ENCODE measurements around the gene CDK11A.
"Not testable (repeated sequence)": the region's sequence is repeated elsewhere in the genome, so short reads cannot be mapped to it uniquely, and the experiment has no call there.

Gene CDK11A

DNA sequence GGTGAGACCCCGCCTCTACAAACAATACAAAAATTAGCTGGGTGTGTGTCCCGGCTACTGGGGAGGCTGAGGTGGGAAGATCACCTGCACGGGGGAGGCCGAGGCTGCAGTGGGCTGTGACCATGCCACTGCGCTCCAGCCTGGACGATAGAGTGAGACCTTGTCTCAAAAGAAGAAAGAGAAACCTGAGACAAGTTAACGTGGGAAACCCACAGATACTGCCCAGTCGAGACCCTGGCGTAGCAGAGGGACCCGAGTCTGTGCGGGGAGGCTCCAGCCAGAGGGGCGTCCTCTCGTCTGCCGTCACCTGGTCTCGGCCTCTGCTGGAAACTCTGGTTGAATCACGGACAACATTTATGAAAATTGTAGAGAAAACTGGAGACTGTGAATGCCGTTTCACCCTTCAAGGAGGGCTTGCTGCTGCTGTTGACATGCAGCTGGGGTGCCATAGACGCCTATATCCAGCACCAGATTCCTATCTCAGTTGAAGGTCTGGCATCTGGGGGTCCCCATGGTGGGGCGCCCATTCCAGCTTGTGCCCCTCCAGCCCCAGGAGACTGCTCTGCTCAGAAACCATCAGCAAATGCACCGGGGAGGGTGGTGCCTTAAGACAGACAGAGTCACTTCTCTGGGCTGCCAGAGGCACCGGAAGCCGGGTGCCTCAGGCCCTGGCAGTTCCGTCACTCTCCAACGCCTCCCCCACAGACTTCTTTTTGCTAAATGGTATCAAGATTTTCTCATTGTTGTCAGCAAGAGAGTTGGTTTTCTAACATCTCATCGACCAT, 51.8 kb downstream of the CDK11A start:
- Histone ChIP-seq H3K27me3 (ENCODE audit: insufficient read depth, low read length) (no peaks in the 10 kb centered on the region), H3K36me3 (ENCODE audit: insufficient read depth, low read depth, low read length) (peaks cover 42% of the 10 kb centered on the region), H3K9me3 (ENCODE audit: insufficient read depth, low read depth, low read length) (no peaks in the 10 kb centered on the region), H3K9ac (ENCODE audit: low read depth, low read length) (no peak overlapping the region), H3K27ac (ENCODE audit: low read length) (no peak overlapping the region), H3K4me3 (ENCODE audit: low read length) (no peak overlapping the region), H3K4me1 (ENCODE audit: insufficient read depth, low read length) (no peaks in the 10 kb centered on the region)

DNA sequence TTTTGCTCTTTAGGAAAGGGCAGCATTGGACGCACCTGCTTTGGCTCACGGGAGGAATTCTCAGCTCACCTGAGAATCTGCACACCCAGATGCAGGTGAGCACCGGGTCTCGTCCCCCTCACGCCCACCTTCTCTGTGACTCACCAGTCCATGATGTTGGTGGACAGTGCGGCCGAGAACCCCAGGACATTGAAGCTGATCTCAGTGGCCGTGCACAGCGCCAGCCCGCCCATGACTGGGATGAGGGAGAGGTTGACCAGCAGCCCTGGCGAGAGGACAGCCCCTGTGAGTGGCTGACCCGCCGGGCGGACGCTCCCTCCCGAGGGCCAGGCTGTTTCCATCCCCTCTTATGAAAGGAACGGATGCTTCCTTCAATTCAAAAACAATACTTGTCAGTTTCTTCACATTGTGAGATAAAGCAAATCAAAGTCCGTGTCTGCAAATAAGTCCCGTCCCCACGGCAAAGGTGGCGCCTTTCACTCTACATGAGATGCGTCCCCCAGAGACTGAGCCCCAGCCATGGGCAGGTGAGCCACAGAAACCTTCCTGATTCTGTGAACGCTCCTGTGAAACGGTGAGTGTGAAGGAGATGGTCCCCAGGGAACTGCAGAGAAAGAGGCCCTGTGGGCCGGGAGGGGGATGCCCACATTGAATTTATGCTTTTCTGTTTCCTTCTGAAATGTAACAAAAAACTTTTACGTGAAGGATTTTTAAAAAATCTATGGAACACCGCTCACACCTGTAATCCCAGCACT, 52.6 kb downstream of the CDK11A start:
- Histone ChIP-seq H3K4me1 (ENCODE audit: insufficient read depth, low read length) (no peaks in the 10 kb centered on the region), H3K9ac (ENCODE audit: low read depth, low read length) (no peak overlapping the region), H3K4me3 (ENCODE audit: low read length) (no peak overlapping the region), H3K27me3 (ENCODE audit: insufficient read depth, low read length) (no peaks in the 10 kb centered on the region), H3K9me3 (ENCODE audit: insufficient read depth, low read depth, low read length) (no peaks in the 10 kb centered on the region), H3K36me3 (ENCODE audit: insufficient read depth, low read depth, low read length) (peaks cover 43% of the 10 kb centered on the region), H3K27ac (ENCODE audit: low read length) (no peak overlapping the region)

DNA sequence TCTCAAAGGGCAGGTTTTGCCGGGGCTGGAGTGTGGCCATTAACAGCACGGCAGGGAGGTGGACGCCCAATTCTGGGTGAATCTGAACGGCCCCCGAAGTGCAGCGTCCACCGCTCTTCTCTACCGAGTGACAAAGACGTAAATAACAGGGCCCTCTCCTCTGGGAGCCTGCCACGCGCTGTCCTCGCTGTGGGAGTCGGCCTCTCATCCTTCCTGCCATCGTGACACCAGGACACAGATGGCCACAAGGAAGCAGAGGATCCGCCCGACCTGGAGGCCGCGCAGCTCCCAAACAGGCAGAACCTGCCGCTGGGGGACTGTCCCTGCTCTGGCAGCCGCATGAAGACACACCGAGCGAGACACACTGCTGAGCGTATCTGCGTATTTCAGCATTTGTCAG, 53.3 kb downstream of the CDK11A start:
- Histone ChIP-seq H3K4me1 (ENCODE audit: insufficient read depth, low read length) (no peaks in the 10 kb centered on the region), H3K27me3 (ENCODE audit: insufficient read depth, low read length) (no peaks in the 10 kb centered on the region), H3K4me3 (ENCODE audit: low read length) (no peak overlapping the region), H3K9me3 (ENCODE audit: insufficient read depth, low read depth, low read length) (no peaks in the 10 kb centered on the region), H3K9ac (ENCODE audit: low read depth, low read length) (no peak overlapping the region), H3K27ac (ENCODE audit: low read length) (no peak overlapping the region), H3K36me3 (ENCODE audit: insufficient read depth, low read depth, low read length) (peaks cover 49% of the 10 kb centered on the region)

DNA sequence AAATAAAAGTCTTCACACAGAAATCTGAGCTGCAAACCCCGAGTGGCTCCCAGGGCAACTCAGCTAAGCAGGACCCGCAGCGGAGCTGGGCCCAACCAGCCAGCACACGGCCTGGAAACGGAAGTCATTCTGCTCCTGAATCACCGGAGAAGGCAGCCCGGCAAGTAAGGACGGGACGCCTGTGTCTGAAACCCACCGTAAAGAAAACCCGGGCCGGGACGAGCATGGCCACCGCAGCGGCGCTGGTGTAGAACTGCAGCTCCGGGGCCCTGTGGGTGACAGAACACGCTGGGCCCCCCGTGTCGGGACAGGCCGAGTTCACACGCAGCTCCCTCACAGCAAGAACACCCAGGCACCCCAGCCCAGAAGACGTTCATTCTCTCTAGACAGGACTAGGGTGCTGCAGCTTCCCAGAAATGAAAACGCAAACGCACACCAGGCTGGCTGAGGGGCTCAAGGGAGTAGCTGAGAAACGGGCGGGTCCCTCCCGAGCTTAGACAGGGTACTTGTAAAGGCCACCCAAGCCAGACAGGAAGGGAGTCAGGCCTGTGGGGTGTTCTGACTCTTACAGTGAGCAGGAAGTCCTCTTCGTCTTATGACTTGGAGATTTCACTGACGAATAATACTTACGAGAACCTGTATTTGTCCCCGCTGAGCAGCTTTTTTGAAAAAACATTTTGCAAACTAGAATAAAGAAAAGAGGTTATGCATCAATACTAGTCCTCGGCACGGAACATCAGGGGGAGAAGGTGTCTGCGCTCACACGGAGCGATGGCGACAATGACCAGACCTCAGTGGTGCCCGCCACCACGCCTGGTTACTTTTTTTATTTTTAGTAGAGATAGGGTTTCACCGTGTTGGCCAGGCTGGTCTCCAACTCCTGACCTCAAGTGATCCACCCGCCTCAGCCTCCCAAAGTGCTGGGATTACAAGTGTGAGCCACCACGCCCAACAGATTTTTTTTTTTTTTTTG, 54.4 kb downstream of the CDK11A start:
- H3K9me3 ChIP-seq (ENCODE audit: insufficient read depth, low read depth, low read length) = no peaks in the 10 kb centered on the region
- no peak overlapping the region for H3K27ac ChIP-seq (ENCODE audit: low read length)
- H3K9ac ChIP-seq (ENCODE audit: low read depth, low read length) = no peak overlapping the region
- H3K4me1 ChIP-seq (ENCODE audit: insufficient read depth, low read length) = no peaks in the 10 kb centered on the region
- no peak overlapping the region for H3K4me3 ChIP-seq (ENCODE audit: low read length)
- peaks cover 60% of the 10 kb centered on the region for H3K36me3 ChIP-seq (ENCODE audit: insufficient read depth, low read depth, low read length)
- no peaks in the 10 kb centered on the region for H3K27me3 ChIP-seq (ENCODE audit: insufficient read depth, low read length)

DNA sequence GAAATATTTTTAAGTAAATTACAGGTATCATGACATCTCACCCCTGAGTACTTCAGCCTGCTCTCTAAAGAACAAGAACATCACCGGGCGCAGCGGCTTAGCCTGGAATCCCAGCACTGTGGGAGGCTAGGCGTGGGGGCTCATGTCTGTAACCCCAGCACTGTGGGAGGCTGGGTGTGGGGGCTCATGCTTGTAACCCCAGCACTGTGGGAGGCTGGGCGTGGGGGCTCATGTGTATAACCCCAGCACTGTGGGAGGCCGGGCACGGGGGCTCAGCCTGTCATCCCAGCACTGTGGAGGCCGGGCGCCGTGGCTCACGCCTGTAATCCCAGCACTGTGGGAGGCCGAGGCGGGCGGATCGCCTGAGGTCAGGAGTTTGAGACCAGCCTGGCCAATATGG, 57.6 kb downstream of the CDK11A start:
- Histone ChIP-seq H3K4me3 (ENCODE audit: low read length) (no peak overlapping the region), H3K36me3 (ENCODE audit: insufficient read depth, low read depth, low read length) (peaks cover 48% of the 10 kb centered on the region), H3K9ac (ENCODE audit: low read depth, low read length) (no peak overlapping the region)

DNA sequence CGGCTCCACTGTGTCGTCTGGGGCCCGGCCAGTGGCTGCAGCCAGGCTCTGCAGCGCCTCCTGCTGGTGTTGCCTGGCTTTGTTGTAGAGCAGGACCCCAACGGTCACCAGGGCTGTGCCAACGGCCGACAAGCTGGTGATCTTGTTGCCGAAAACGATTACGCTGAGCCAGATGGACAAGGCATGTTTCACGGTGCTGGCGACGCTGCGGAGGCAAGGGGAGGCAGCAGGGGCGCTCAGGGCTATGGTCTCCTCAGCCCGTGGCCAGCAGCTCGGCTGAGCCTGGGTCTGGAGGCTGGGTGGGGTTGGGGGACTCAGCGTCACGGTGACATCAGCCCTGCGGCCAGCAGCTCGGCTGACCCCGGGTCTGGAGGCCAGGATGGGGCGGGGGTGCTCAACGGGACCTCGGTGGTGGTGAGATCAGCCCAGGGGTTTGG, 58.3 kb downstream of the CDK11A start:
- H3K4me3 ChIP-seq (ENCODE audit: low read length) = no peak overlapping the region
- no peaks in the 10 kb centered on the region for H3K4me1 ChIP-seq (ENCODE audit: insufficient read depth, low read length)
- peaks cover 41% of the 10 kb centered on the region for H3K36me3 ChIP-seq (ENCODE audit: insufficient read depth, low read depth, low read length)
- H3K27ac ChIP-seq (ENCODE audit: low read length) = no peak overlapping the region
- no peaks in the 10 kb centered on the region for H3K9me3 ChIP-seq (ENCODE audit: insufficient read depth, low read depth, low read length)
- H3K9ac ChIP-seq (ENCODE audit: low read depth, low read length) = no peak overlapping the region
- no peaks in the 10 kb centered on the region for H3K27me3 ChIP-seq (ENCODE audit: insufficient read depth, low read length)

More for the DNA sequence above, 57.6 kb downstream of the CDK11A start:
- Histone ChIP-seq H3K9me3 (ENCODE audit: insufficient read depth, low read depth, low read length) (no peaks in the 10 kb centered on the region), H3K27ac (ENCODE audit: low read length) (no peak overlapping the region), H3K27me3 (ENCODE audit: insufficient read depth, low read length) (no peaks in the 10 kb centered on the region), H3K4me1 (ENCODE audit: insufficient read depth, low read length) (no peaks in the 10 kb centered on the region)

DNA sequence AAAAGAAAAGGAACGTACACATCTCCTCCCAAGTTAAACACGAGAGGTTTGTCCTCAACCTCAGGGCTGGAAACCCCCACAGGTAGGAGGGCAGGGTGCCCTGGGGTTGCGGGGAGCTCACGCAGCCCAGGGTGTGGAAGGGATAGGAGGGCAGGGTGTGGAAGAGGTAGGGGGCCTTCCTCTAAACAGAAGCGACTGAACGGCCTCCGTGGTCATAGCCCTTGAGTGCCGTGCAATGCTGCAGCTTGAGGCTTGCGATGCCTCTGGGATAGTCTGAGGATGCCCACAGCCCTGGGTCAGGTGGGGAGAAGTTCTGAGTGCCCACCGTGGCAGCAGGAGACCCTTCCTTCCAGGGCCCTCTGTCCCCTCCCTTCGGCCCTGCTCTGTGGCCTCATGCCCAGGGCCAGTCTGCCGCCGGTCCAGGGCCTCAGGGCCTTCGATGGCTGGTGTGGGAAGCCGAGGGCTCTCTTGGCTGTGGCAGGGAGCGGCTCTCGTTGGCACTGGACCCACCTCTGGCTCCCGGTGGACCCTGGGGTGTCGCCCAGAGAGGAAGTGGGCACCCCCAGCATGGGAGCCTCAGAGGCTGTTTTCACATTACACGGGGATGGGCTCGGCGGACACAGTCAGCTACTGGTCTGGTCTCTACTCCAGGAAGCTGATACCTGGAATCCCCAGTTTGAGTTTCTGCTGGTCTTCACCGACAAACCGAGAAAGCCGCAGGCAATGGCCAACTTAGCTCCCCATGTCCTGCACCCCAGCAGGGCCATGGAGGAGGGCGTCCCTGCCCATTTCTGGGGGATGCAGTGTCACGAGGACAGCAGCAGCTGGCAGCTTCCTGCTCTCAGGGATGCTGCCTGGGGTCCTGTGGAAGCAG, 59.0 kb downstream of the CDK11A start:
- H3K27me3 ChIP-seq (ENCODE audit: insufficient read depth, low read length) = no peaks in the 10 kb centered on the region
- H3K36me3 ChIP-seq (ENCODE audit: insufficient read depth, low read depth, low read length) = peaks cover 37% of the 10 kb centered on the region
- H3K4me1 ChIP-seq (ENCODE audit: insufficient read depth, low read length) = no peaks in the 10 kb centered on the region
- no peaks in the 10 kb centered on the region for H3K9me3 ChIP-seq (ENCODE audit: insufficient read depth, low read depth, low read length)
- no peak overlapping the region for H3K4me3 ChIP-seq (ENCODE audit: low read length)
- H3K9ac ChIP-seq (ENCODE audit: low read depth, low read length) = no peak overlapping the region
- H3K27ac ChIP-seq (ENCODE audit: low read length) = no peak overlapping the region

DNA sequence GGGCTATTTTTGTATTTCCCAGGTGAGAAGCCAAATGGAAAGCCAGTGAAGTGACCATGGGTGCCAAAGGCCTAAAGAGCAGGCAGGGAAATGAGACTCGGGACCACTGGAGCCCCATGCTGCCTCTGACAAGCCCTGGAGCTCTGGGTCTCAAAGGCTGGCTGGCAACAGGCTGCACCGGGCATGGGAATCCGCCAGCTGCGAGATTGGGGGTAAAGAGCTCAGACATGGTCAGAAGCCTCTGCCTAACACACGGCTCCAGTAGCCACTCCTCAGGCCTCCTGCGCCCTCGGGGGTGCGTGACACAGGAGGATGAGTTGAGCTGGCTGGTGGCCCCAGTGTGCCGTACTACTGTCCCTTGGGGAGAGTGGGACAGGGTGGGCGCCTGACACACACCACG, 59.8 kb downstream of the CDK11A start:
- H3K4me3 ChIP-seq (ENCODE audit: low read length); H3K27me3 ChIP-seq (ENCODE audit: insufficient read depth, low read length); H3K9ac ChIP-seq (ENCODE audit: low read depth, low read length); H3K4me1 ChIP-seq (ENCODE audit: insufficient read depth, low read length); H3K27ac ChIP-seq (ENCODE audit: low read length); H3K9me3 ChIP-seq (ENCODE audit: insufficient read depth, low read depth, low read length): not testable (repeated sequence)
- peaks cover 28% of the 10 kb centered on the region for H3K36me3 ChIP-seq (ENCODE audit: insufficient read depth, low read depth, low read length)

DNA sequence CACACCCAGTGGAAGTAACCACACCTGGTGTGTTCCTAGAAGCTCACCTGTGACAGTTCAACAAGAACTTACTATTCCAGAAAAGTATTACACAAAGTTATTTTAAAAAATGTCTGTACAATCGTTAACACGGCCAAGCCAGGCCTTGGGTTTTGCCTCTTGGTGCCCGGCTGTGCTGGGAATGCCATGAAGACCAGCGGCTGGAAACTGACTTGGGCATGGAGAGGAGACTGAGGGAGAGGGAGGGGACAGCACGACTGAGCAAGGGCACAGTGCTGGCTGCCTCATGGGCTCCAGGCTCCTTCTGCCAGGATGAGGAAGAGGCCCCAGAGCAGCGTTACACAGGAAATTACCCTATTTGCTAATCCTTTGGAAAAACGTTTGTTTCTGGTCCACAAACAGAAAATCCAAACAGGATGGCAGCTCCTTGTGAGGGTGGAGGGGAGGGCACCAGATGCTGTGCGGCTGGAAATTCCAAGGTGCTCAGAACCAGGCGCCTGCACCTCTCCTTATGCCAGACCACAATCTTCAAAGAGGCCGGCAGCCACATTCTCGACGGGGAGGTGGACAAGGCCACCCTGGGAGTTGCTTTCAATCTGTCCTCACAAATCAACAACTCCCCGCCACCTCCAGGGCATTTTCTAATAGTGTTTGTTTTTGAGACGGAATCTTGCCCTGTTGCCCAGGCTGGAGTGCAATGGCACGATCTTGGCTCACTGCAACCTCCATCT, 61.2 kb downstream of the CDK11A start:
- not testable (repeated sequence) for H3K4me1 ChIP-seq (ENCODE audit: insufficient read depth, low read length); H3K27me3 ChIP-seq (ENCODE audit: insufficient read depth, low read length); H3K27ac ChIP-seq (ENCODE audit: low read length); H3K4me3 ChIP-seq (ENCODE audit: low read length); H3K9me3 ChIP-seq (ENCODE audit: insufficient read depth, low read depth, low read length); H3K9ac ChIP-seq (ENCODE audit: low read depth, low read length)
- peaks cover 22% of the 10 kb centered on the region for H3K36me3 ChIP-seq (ENCODE audit: insufficient read depth, low read depth, low read length)

DNA sequence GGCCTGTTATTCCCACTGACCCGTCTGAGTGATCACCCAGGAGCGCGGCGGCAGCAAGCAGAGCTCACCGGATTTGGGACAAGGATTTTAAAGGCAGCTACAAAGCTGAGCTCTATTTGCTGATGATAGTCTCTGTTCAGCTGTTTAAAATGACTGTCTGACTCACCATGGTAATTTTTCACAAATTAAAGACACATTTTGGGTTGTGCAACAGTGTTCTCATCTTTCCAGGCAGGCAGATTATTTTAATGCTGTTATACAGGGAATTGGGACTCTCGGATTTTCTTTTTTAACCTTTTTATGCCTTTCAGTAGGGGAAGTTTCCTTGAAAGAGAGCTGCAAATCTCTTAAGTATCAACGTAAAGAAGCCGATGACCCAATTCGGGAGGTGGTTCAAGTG, 61.8 kb downstream of the CDK11A start:
- not testable (repeated sequence) for H3K4me3 ChIP-seq (ENCODE audit: low read length); H3K9ac ChIP-seq (ENCODE audit: low read depth, low read length); H3K27ac ChIP-seq (ENCODE audit: low read length); H3K4me1 ChIP-seq (ENCODE audit: insufficient read depth, low read length); H3K9me3 ChIP-seq (ENCODE audit: insufficient read depth, low read depth, low read length); H3K27me3 ChIP-seq (ENCODE audit: insufficient read depth, low read length)
- H3K36me3 ChIP-seq (ENCODE audit: insufficient read depth, low read depth, low read length) = peaks cover 18% of the 10 kb centered on the region

Data from iPS-20b (cell line).